NK-92 (cell line): Measurements from ENCODE around the gene RGS14.

Source experiments
- DNase-seq: peaks from one replicate; lab custom pipeline; 2025; ENCODE audit not compliant: unreplicated experiment; lab: John Stamatoyannopoulos, UW

Gene RGS14

GRCh38 chr5:177376107-177376506 is 18.4 kb downstream of the RGS14 start:
- no peak for DNase-seq

- no peak for DNase-seq
Measured at GRCh38 chr5:177377851-177378776, 20.4 kb downstream of the RGS14 start.

- no peak for DNase-seq
Measured at GRCh38 chr5:177378884-177379883, 21.5 kb downstream of the RGS14 start.

- DNase-seq: no peak
Measured at GRCh38 chr5:177380805-177381126, 23.0 kb downstream of the RGS14 start.

DNA sequence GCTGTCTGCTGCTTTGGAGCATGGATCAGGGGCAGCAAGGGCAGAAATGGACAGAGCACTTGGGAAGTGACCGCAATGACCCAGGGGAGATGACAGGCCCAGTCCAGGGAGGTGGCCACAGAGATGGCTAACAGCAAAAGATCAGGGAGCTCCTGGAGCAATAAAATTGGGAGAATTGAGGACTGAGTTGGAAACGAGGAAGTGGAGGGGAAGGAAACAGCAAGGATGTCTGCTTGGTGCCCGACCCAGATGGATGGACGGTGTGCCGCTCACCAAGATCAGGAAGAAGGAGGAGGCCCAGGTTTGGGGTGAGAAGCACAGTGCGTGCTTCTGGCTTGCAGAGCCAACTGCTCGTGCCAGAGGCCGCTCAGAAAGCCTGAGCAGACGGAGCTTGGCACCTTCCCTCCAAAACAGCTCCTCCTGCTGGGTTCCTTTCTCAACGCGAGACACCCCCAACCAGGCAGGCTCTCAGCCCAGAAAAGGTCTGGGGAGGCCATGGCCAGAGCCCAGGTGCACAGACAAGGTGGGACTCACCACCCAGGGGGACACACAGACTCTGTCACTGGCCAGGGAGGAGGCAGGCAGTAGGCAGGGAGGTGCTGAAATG is 24.8 kb downstream of the RGS14 start:
- DNase-seq: no peak

- DNase-seq: no peak
Measured at GRCh38 chr5:177383181-177383580, 25.5 kb downstream of the RGS14 start.

GRCh38 chr5:177384134-177384533 is 26.4 kb downstream of the RGS14 start, which contains the start of gene SLC34A1:
Gene SLC34A1 (plus strand): TSS chr5:177384434. CDS start chr5:177385742, 1,308 bp downstream.
- DNase-seq: no peak

DNA sequence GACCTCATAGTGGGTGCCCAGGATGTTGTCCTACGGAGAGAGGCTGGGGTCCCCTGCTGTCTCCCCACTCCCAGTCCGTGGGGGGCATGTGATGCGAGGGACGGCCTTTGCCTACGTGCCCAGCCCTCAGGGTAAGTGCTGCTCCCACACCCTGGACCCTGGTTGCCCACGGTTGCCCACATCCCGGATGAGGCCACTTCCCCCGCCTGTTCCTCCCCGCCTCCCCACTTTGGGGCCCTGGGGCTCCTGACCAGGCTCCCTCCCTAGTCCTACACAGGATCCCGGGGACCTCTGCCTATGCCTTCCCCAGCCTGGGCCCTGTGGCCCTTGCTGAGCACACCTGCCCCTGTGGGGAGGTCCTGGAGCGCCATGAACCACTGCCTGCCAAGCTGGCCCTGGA is 28.0 kb downstream of the RGS14 start:
- DNase-seq: no peak

DNA sequence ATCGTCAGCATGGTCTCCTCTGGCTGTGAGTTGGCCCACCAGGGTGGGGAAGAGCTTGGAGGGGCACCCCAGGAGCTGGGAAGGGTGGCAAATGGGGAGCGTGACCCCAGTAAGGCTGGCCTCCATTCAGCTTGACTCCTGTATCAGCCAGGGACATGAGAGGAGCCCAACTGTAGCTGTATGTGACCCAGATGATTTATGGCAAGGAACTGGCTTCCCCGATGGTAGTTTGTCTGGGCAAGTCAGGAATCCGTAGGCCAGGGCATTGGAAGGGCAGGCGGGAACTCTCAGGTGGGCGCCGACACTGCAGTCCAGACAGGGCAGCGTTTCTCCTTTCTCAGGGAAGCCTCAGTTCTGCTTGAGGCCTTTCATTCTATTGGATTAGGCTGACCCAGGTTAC is 28.8 kb downstream of the RGS14 start:
- DNase-seq: no peak

DNA sequence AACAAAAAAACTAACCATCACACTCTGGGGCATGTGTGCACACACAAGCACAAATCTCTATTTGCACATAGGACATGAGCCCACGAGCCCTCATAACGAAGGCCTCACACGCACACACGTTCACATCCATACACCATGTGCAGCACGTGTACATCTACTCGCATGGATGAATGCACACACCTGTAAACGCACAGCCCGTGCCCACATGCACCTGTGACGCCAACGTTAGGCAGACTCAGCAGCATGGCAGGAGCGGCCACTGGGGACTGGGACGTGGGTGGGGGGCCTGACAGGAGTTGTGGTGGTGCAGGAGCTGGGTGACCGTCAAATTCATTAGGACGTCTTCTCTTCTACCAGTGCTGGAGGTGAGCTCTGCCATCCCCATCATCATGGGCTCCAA is 29.7 kb downstream of the RGS14 start:
- DNase-seq: no peak

DNA sequence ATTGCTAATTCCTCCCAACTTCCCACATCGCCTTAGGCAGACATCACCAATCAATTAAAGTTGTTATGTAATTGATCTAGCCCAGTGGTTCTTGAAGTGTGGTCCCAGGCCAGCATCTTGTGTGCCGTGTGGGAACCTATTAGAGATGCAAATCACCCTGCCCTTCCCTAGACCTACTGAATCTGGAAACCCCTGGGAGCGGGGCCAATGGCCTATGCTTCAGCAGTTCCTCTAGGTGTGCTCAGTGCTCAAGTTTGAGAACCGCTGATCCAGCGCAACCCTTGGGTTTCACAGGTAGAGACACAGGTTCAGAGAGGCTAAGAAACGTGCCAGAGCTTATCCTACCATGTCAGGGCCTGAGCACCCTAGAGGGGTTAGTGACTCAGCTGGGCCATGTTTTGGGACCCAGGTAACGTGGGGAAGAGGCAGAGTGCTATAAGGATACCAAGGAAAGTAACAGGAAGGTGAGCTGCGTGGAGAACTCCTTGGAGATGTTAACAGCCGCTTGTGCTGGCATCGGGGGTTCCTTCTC is 30.9 kb downstream of the RGS14 start:
- DNase-seq: no peak

- DNase-seq: no peak
Measured at GRCh38 chr5:177389241-177390169, 31.8 kb downstream of the RGS14 start.

GRCh38 chr5:177390363-177391300 is 32.9 kb downstream of the RGS14 start:
- no peak for DNase-seq

DNA sequence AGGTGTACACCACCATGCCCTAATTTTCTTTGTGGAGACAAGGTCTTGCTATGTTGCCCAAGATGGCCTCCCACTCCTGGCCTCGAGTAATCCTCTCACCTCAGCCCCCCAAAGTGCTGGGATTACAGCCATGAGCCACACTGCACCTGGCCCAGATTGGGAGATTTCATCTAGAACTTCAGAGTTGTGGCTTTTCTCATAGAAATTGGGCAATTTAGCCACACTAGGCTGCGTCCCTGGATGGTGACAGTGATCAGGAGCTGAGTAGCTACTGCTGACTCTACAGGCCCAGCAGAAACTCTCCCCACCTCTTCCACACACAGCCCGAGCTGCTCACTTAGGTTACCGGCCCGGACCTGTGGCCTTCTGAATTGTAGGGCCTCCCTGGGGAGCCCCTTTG is 35.0 kb downstream of the RGS14 start:
- DNase-seq: no peak

DNA sequence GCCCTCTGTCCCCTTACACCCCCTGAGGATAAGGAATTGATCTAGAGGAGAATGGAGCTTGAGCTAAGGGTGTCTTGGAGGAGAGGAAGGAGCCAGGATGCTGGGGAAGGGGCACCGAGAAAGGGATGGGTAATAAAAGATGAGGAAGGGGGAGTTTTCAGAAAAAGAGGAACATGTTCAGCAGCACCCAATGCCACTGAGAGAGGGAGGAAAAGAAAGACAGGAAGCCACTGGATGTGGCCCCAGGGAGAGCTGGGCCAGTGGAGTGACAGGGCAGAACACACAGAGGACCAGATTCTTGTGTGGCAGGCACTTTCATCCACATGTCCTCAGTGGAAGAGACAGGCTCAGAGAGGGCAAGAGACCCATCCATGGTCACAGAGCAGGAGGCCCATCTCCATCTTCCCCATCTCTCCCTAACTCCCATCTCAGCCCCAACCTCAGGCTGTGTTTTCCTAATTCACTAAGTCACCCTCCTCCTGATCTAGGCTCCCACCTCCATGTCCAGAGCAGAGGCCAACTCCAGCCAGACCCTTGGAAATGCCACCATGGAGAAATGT is 35.6 kb downstream of the RGS14 start:
- DNase-seq: no peak

GRCh38 chr5:177393990-177394389 is 36.3 kb downstream of the RGS14 start:
- no peak for DNase-seq

DNA sequence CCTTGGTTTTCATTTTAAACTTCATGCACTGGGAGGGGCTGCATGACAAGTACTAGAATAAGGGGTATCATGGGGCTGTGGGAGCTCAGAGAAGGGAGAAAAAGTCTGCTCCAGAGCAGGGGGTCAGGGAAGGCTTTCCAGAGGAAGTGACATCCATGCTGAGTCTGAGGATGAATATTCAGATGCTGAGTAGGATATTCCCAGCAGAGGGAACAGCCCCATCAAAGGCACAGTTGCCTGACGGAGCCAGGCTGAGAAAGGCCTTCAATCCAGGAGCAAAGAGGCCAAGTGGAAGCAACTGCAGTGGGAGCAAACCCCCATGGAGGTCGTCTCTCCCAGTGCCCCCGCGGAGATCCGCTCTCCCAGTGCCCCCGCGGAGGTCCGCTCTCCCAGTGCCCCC is 38.4 kb downstream of the RGS14 start:
- DNase-seq: no peak

GRCh38 chr5:177396807-177397206 is 39.1 kb downstream of the RGS14 start:
- DNase-seq: no peak
